Rectal smooth muscle tissue (tissue), 1 donor: ENCODE measurements around the gene MACROD1.

Source experiments
- H3K27ac ChIP-seq: one replicate; pipeline ENCODE4 v1.7.0; 2013; ENCODE audit warnings: low read depth, low read length, inconsistent platforms
- H3K27me3 ChIP-seq: one replicate; pipeline ENCODE4 v1.7.0; 2013; ENCODE audit warnings: low read length; ENCODE audit not compliant: control insufficient read depth, insufficient read depth
- H3K36me3 ChIP-seq: one replicate; pipeline ENCODE4 v1.7.0; 2013; ENCODE audit warnings: low read length; ENCODE audit not compliant: control insufficient read depth, insufficient read depth
- H3K4me1 ChIP-seq: one replicate; pipeline ENCODE4 v1.7.0; 2013; ENCODE audit warnings: low read length; ENCODE audit not compliant: control insufficient read depth, insufficient read depth
- H3K4me3 ChIP-seq: one replicate; pipeline ENCODE4 v1.7.0; 2013; ENCODE audit warnings: low read length
- H3K9ac ChIP-seq: one replicate; pipeline ENCODE4 v1.7.0; 2013; ENCODE audit warnings: low read length

MACROD1 gene

GRCh38 chr11:64102005-64102738 is 63.7 kb downstream of the MACROD1 start:
- Histone ChIP-seq H3K4me1 (peaks cover 13% of the 10 kb centered on the region), H3K9ac (no peak overlapping the region)

GRCh38 chr11:64101461-64101860 is 64.5 kb downstream of the MACROD1 start:
- Histone ChIP-seq H3K9ac (no peak overlapping the region), H3K4me3 (no peak overlapping the region), H3K27ac (no peak overlapping the region), H3K4me1 (peaks cover 20% of the 10 kb centered on the region), H3K27me3 (no peaks in the 10 kb centered on the region), H3K36me3 (no peaks in the 10 kb centered on the region)

More at GRCh38 chr11:64102005-64102738, 63.7 kb downstream of the MACROD1 start:
- no peaks in the 10 kb centered on the region for H3K36me3 ChIP-seq
- H3K27ac ChIP-seq = no peak overlapping the region
- H3K27me3 ChIP-seq = no peaks in the 10 kb centered on the region
- H3K4me3 ChIP-seq = no peak overlapping the region

- no peak overlapping the region for H3K27ac ChIP-seq
- peaks cover 24% of the 10 kb centered on the region for H3K4me1 ChIP-seq
- H3K27me3 ChIP-seq = no peaks in the 10 kb centered on the region
- no peak overlapping the region for H3K4me3 ChIP-seq
- H3K9ac ChIP-seq = no peak overlapping the region
- no peaks in the 10 kb centered on the region for H3K36me3 ChIP-seq
Measured at GRCh38 chr11:64100782-64101353, 65.0 kb downstream of the MACROD1 start.

GRCh38 chr11:64100360-64100759 is 65.6 kb downstream of the MACROD1 start:
- no peak overlapping the region for H3K9ac ChIP-seq
- H3K36me3 ChIP-seq = no peaks in the 10 kb centered on the region
- peaks cover 29% of the 10 kb centered on the region for H3K4me1 ChIP-seq
- no peaks in the 10 kb centered on the region for H3K27me3 ChIP-seq
- H3K4me3 ChIP-seq = no peak overlapping the region
- no peak overlapping the region for H3K27ac ChIP-seq

GRCh38 chr11:64099436-64099835 is 66.5 kb downstream of the MACROD1 start:
- Histone ChIP-seq H3K27ac (no peak overlapping the region), H3K36me3 (no peaks in the 10 kb centered on the region), H3K9ac (no peak overlapping the region), H3K4me3 (no peak overlapping the region), H3K27me3 (no peaks in the 10 kb centered on the region), H3K4me1 (peaks cover 38% of the 10 kb centered on the region)

GRCh38 chr11:64098318-64098831 is 67.5 kb downstream of the MACROD1 start:
- H3K27me3 ChIP-seq = no peaks in the 10 kb centered on the region
- no peak overlapping the region for H3K4me3 ChIP-seq
- H3K4me1 ChIP-seq = peaks cover 45% of the 10 kb centered on the region
- no peak overlapping the region for H3K9ac ChIP-seq
- H3K36me3 ChIP-seq = no peaks in the 10 kb centered on the region
- peak overlapping the region; percentile 72 for H3K27ac ChIP-seq

- Histone ChIP-seq H3K4me1 (peaks cover 45% of the 10 kb centered on the region), H3K27ac (peak overlapping the region; percentile 72), H3K4me3 (no peak overlapping the region), H3K36me3 (no peaks in the 10 kb centered on the region), H3K27me3 (no peaks in the 10 kb centered on the region), H3K9ac (no peak overlapping the region)
Measured at GRCh38 chr11:64097468-64098317, 68.2 kb downstream of the MACROD1 start.

GRCh38 chr11:64096835-64097234 is 69.1 kb downstream of the MACROD1 start:
- Histone ChIP-seq H3K4me1 (peaks cover 45% of the 10 kb centered on the region), H3K36me3 (no peaks in the 10 kb centered on the region), H3K27me3 (no peaks in the 10 kb centered on the region), H3K9ac (peak overlapping the region; percentile 21), H3K27ac (peak overlapping the region; percentile 72), H3K4me3 (no peak overlapping the region)

GRCh38 chr11:64095949-64096348 is 70.0 kb downstream of the MACROD1 start:
- Histone ChIP-seq H3K27me3 (no peaks in the 10 kb centered on the region), H3K4me3 (no peak overlapping the region), H3K9ac (no peak overlapping the region), H3K4me1 (peaks cover 45% of the 10 kb centered on the region), H3K36me3 (no peaks in the 10 kb centered on the region), H3K27ac (peak overlapping the region; percentile 72)

GRCh38 chr11:64095273-64095817 is 70.6 kb downstream of the MACROD1 start:
- no peak overlapping the region for H3K9ac ChIP-seq
- peak overlapping the region; percentile 72 for H3K27ac ChIP-seq
- no peaks in the 10 kb centered on the region for H3K36me3 ChIP-seq
- no peaks in the 10 kb centered on the region for H3K27me3 ChIP-seq
- peaks cover 45% of the 10 kb centered on the region for H3K4me1 ChIP-seq
- H3K4me3 ChIP-seq = no peak overlapping the region

GRCh38 chr11:64094463-64095260 is 71.3 kb downstream of the MACROD1 start:
- H3K36me3 ChIP-seq = no peaks in the 10 kb centered on the region
- H3K4me1 ChIP-seq = peaks cover 45% of the 10 kb centered on the region
- no peak overlapping the region for H3K4me3 ChIP-seq
- H3K27ac ChIP-seq = peak overlapping the region; percentile 72
- no peaks in the 10 kb centered on the region for H3K27me3 ChIP-seq
- H3K9ac ChIP-seq = no peak overlapping the region
